HG02678 (cell line): Measurements from ENCODE around the gene GRIA2.
"Not testable (repeated sequence)": the region's sequence is repeated elsewhere in the genome, so short reads cannot be mapped to it uniquely, and the experiment has no call there.

Experiments used
- ATAC-seq: cut with Tn5 transposase; IDR thresholded peaks from one replicate; pipeline ENCODE4 v1.9.1; 2021; ENCODE audit warnings: mild to moderate bottlenecking, moderate library complexity; ENCODE audit not compliant: unreplicated experiment

GRIA2 gene

DNA sequence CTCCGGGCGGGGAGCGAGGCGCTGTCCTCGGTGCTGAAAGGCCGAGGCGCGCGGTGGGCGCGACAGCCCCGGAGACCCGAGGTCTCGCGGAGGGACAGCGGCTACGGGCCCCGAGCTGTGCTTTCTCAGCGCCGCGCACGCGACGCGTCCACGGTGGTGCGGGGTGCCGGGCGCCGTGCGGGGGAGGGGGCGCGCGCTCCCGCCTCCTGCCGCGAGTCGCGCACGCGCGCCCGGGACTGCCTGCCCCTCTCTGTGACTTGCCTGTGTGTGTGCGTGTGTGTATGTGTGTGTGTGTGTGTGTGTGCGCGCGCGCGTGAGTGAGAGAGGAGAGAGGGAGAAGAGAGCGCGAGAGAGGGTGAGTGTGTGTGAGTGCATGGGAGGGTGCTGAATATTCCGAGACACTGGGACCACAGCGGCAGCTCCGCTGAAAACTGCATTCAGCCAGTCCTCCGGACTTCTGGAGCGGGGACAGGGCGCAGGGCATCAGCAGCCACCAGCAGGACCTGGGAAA, at the start of gene GRIA2:
GRIA2 (plus strand) TSS at position 358 of the 511 bp plus-strand sequence. CDS start 315 bp downstream, outside the sequence.
- peak; percentile 57 for ATAC-seq

GRCh38 chr4:157172011-157172410, 48.5 kb upstream of the GRIA2 start:
- no peak for ATAC-seq

GRCh38 chr4:157180268-157180667, 40.3 kb upstream of the GRIA2 start:
- ATAC-seq: not testable (repeated sequence)

DNA sequence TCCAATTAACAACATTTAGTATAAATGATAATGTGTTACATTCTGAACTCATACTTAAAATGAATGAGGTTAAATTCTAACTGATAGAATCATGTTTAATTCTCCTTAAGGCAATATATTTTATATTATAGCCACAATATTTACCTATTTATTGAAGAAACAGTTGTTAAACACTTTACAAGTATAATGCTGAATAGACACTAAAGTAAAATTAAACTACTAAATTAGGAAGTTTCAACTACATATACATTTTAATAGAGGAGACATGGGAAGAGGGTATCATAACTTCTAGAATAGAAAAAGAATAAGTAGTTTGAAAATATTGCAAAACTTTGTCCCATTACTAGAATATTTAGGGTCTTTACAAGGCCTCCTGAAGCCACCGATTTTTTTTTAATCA, 36.2 kb upstream of the GRIA2 start:
- ATAC-seq: no peak

- no peak for ATAC-seq
Observed at GRCh38 chr4:157185363-157185762, 35.2 kb upstream of the GRIA2 start.

GRCh38 chr4:157195374-157195773, 25.2 kb upstream of the GRIA2 start:
- ATAC-seq: no peak

GRCh38 chr4:157196046-157196445, 24.5 kb upstream of the GRIA2 start:
- ATAC-seq: no peak

- peak; percentile 54 for ATAC-seq
Observed at GRCh38 chr4:157204634-157205244, 15.8 kb upstream of the GRIA2 start.

- ATAC-seq: no peak
Observed at GRCh38 chr4:157217708-157218107, 2.8 kb upstream of the GRIA2 start.

- ATAC-seq: no peak
Observed at GRCh38 chr4:157219711-157220370, 687 bp upstream of the GRIA2 start.

GRCh38 chr4:157221426-157221894, 932 bp downstream of the GRIA2 start:
- ATAC-seq: no peak

- ATAC-seq: no peak
Observed at GRCh38 chr4:157221895-157222770, 1.6 kb downstream of the GRIA2 start.

- no peak for ATAC-seq
Observed at GRCh38 chr4:157222771-157223160, 2.2 kb downstream of the GRIA2 start.

DNA sequence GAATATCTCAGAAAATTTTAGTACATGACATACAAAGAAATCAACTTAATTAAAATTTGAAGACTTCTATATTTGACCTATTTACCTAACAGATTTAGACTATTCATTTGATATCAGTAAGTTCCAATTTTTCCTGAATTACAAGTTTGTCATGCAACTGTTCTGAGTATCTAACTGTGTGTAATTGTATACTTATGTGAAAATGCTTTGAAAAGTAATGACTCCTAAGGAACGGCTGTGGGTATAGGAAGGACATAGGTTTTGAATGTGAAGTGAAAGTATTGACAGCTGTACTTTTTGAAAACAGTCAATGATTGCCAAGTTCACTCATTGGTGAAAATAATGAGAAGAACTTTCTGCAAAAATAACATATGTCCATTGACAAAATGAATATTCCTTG, 2.9 kb downstream of the GRIA2 start:
- no peak for ATAC-seq

DNA sequence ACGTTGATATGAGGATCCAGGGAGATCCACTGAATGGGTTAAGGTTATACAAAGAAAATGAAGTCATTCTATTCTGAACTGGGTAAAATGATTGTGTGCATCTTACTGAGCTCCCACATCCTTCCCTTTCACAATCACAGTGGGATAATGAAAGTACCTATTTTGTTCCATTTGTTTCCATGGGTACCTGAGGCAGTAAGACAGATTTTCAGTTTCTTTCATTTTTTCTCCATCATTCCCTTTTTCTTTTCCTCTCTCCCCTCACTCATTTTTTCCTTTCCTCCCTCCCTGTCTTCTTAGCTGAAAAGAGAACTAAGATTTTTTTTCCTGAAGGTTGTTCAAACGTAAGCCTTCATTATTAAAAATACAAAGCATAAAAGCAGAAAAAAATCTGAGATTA, 4.6 kb downstream of the GRIA2 start:
- ATAC-seq: no peak

GRCh38 chr4:157226035-157226434, 5.5 kb downstream of the GRIA2 start:
- ATAC-seq: no peak

DNA sequence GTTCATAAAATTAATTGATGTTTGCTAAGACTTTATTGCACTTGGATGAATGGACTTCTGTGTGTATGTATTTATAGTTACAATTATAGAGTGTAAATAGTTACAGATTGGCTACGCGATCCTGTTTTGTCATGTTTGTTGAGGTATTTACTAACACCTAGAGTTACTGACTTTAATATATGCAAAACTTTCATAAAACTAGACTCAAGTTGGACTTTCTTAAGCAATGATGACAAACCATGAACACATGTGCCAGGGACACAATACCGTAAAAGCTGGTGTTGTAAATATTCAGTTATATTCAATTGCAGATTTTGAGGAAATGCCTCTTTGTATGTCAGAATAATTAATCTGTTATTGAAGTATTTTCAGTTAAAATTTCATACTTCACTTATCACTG, 6.1 kb downstream of the GRIA2 start:
- ATAC-seq: no peak

DNA sequence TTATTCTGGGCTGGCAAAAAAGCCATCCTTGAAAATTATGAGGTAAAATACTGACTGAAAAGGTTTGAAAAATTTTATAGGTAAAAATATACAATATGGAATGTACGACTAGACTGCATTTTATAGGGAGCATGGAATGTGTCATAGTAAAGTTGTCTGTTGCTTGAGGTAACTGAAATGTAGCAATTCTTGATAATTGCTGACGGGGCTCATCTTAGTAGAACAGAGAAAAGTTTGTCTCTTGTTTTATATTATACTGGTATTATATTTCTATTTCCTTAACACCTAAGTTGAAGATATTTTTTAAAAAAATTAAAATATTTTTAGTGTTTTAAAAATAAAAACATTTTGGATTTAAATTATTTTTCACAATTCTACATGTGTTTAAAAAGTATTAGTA, 11.0 kb downstream of the GRIA2 start:
- no peak for ATAC-seq

DNA sequence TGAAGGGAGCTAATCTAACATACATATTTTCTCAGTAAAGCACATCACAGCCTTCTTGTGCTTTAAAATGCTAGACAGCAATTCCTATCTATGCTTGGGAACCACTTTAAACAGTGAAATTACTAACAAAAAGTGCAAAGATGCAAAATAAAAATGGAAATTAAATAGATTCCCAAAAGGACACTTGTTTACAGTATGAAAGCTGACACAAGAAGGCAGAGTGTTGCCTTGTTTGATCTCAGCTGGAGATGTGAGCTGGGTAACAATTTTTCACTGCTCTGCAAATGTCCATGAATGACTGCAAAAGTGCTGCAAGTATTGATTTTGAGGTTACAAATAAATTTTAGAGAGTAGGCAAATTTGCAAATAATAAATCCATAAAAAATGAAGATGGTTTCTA, 22.3 kb downstream of the GRIA2 start:
- ATAC-seq: no peak

- no peak for ATAC-seq
Observed at GRCh38 chr4:157244348-157244747, 23.8 kb downstream of the GRIA2 start.

DNA sequence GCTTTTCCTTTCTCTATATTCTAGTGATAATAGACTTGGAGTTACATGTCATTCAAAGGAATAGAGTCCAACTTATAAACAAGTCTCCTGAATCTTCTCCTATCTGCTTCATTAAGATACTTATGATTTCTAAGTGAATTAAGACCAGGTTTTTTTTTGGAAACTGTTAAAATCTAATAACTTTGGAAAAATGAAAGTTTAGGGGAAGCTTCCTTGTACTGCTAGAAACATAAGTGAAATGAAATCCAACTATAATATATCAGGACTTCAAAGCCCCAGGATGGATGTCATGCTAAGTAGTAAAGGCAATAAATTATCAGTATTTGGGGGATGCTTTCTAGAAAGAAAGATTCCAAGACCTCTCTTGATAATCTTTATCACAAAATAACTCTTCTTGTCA, 24.8 kb downstream of the GRIA2 start:
- no peak for ATAC-seq
